ENCODE data around the gene DNAH2. TPM values are rescaled to one million over a fixed set of nuclear protein-coding genes. Genes with fewer than 3 reads are reported as not detected.

The DNAH2 gene
- total and polyA plus RNA-seq, 2 of the 4 experiments (the other 2 are of a cell fraction), result under 0.01 to 0.02 TPM

- Histone ChIP-seq H3K4me1 (ENCODE audit: control insufficient read depth, insufficient read depth, low read length) (no peaks in the 10 kb centered on the region), H3K14ac (replicated peaks; ENCODE audit: low read depth, low read length) (no peak overlapping the region), H3K79me1 (ENCODE audit: low read depth in 1 of 2, low read length in 2 of 2) (no peaks in the 10 kb centered on the region), H3K9me3 (ENCODE audit: control insufficient read depth, insufficient read depth, low read length) (no peaks in the 10 kb centered on the region), H3K18ac (ENCODE audit: low read depth, low read length) (no peak overlapping the region), H3K56ac (ENCODE audit: extremely low read depth, insufficient read depth, low read length) (no peak overlapping the region), H2AFZ (replicated peaks; ENCODE audit: low read length, poor library complexity) (no peak overlapping the region), H2BK20ac (ENCODE audit: low read depth, low read length) (no peak overlapping the region), H3K4ac (ENCODE audit: low read depth, low read length) (no peak overlapping the region), H3K27ac (ENCODE audit: insufficient read depth, low read length) (no peak overlapping the region), H3K4me2 (ENCODE audit: low read depth, low read length) (no peak overlapping the region), H3K9me1 (ENCODE audit: insufficient read depth, low read length) (no peaks in the 10 kb centered on the region), H4K5ac (ENCODE audit: low read depth, low read length) (no peak overlapping the region), H4K20me1 (ENCODE audit: insufficient read depth, low read length) (no peaks in the 10 kb centered on the region; the same call in 1 of the 2 replicates), H2AK9ac (replicated peaks; ENCODE audit: low read depth, low read length, poor library complexity) (no peak overlapping the region), H4K8ac (ENCODE audit: low read depth in 2 of 2, low read length in 2 of 2) (no peak overlapping the region), H2BK15ac (ENCODE audit: low read depth, low read length) (no peak overlapping the region), H3K9ac (ENCODE audit: low read depth, low read length) (no peak overlapping the region), H2BK5ac (ENCODE audit: low read depth, low read length, poor library complexity, severe bottlenecking) (no peak overlapping the region), H3K4me3 (ENCODE audit: insufficient read depth, low read depth, low read length) (no peak overlapping the region), H4K91ac (ENCODE audit: insufficient read depth, low read depth, low read length) (no peak overlapping the region), H3K23ac (ENCODE audit: low read depth, low read length) (no peak overlapping the region), H3K36me3 (ENCODE audit: control insufficient read depth, insufficient read depth, low read length) (no peaks in the 10 kb centered on the region), H3K27me3 (ENCODE audit: control insufficient read depth, insufficient read depth, low read length) (peaks cover 49% of the 10 kb centered on the region), H2BK120ac (ENCODE audit: low read depth, low read length) (no peak overlapping the region), H2AK5ac (ENCODE audit: low read depth, low read length) (no peak overlapping the region)
- no peak for DNase-seq
- CTCF ChIA-PET, result interaction anchor here (1.8 kb wide), 1 partner anchor 74 kb away, joined by 5 read pairs; no protein-coding TSS in a partner anchor
- dilution Hi-C loops (cut with HindIII; ENCODE audit: low sequenced_read_pairs, unreplicated experiment), result no loop called here
- ATAC-seq (ENCODE audit: low read depth), result no peak
- in situ Hi-C loops (cut with MboI; ENCODE audit: low sequenced_read_pairs), result no loop called here
- POLR2A ChIA-PET (ENCODE audit: unreplicated experiment), result no interaction called here
- intact Hi-C loops (cut with micrococcal nuclease), result no loop called here
- no peak for TF ChIP-seq FOS (IDR thresholded peaks at IDR 0.05; ENCODE audit: low read depth, low read length)
- TF ChIP-seq CEBPB (IDR thresholded peaks at IDR 0.05; ENCODE audit: low read depth, low read length), result no peak
- TF ChIP-seq MXI1 (IDR thresholded peaks at IDR 0.05; ENCODE audit: borderline replicate concordance, low read depth, low read length), result no peak
- no peak for TF ChIP-seq RFX5 (IDR thresholded peaks at IDR 0.05; ENCODE audit: low read depth, low read length)
- TF ChIP-seq SMC3 (IDR thresholded peaks at IDR 0.05; ENCODE audit: low read depth, low read length), result no peak
- 100% methylated on average over 1 of the region's 9 CpGs; no CpG with 5 or more reads in 1 of the 2 experiments for WGBS, 2 experiments (ENCODE audit: extremely low coverage in 2 of 2, insufficient read length in 1 of 2)
- BruUV-seq (replicated peaks), result no TSS peak
Measured at GRCh38 chr17:7817643-7817964, 100.1 kb downstream of the DNAH2 start.
